Calu3 (cell line): Measurements from ENCODE around the gene SEPTIN12. TPM values are rescaled to one million over a fixed set of nuclear protein-coding genes. Genes with fewer than 3 reads are reported as not detected.

Experiments used
- BruUV-seq: library from RNA; stranded (reverse); fragments of 400-500 nt; replicated peaks from 2 replicates; lab custom pipeline; 2021; lab: Mats Ljungman, UMichigan
- CTCF ChIA-PET: fragments of 300-600 bp; sonication (Branson Sonifier 250); formaldehyde crosslinking; loops from one replicate; lab custom pipeline; 2022; ENCODE audit warnings: antibody characterized with exemption; lab: Charles Lee
- DNase-seq: peaks from one replicate; pipeline ENCODE4 v3.0.0; 2022
- H3K27ac Mint-ChIP-seq: one replicate; pipeline ENCODE4 v1.8.0; 2022; ENCODE audit warnings: mixed read lengths; ENCODE audit not compliant: unreplicated experiment
- H3K27me3 Mint-ChIP-seq: one replicate; pipeline ENCODE4 v1.8.0; 2022; ENCODE audit warnings: mixed read lengths; ENCODE audit not compliant: unreplicated experiment
- H3K36me3 Mint-ChIP-seq: one replicate; pipeline ENCODE4 v1.8.0; 2022; ENCODE audit warnings: mild to moderate bottlenecking, moderate library complexity, mixed read lengths; ENCODE audit not compliant: insufficient read depth, unreplicated experiment
- H3K4me1 Mint-ChIP-seq: one replicate; pipeline ENCODE4 v1.8.0; 2022; ENCODE audit warnings: mild to moderate bottlenecking, low read depth, mixed read lengths; ENCODE audit not compliant: unreplicated experiment
- H3K4me3 Mint-ChIP-seq: one replicate; pipeline ENCODE4 v1.8.0; 2022; ENCODE audit warnings: mild to moderate bottlenecking, low read depth, moderate library complexity, mixed read lengths; ENCODE audit not compliant: unreplicated experiment
- H3K9me3 Mint-ChIP-seq: one replicate; pipeline ENCODE4 v1.8.0; 2022; ENCODE audit warnings: low read depth, mixed read lengths; ENCODE audit not compliant: unreplicated experiment
- CTCF ChIP-seq: fragments of 200-600 bp; IDR thresholded peaks from one replicate; pipeline ENCODE4 v1.8.0; 2022; ENCODE audit warnings: antibody characterized with exemption; ENCODE audit not compliant: unreplicated experiment
- intact Hi-C: fragments of 100-400 bp; cut with micrococcal nuclease; formaldehyde crosslinking; loops from one replicate; pipeline ENCODE4 v1.10.0; 2022; ENCODE audit not compliant: unreplicated experiment
- total RNA-seq: library from RNA; stranded (reverse); gene quantifications from 2 replicates; pipeline ENCODE4 v1.2.3, GENCODE V29; 2022

The SEPTIN12 gene
- total RNA-seq, 1 experiment from 2014 or later: not detected

- Mint-ChIP-seq H3K27me3 (no peaks in the 10 kb centered on the region), H3K4me3 (peak overlapping the region; percentile 87), H3K27ac (peak overlapping the region; percentile 91), H3K4me1 (peaks cover 30% of the 10 kb centered on the region), H3K36me3 (peaks cover 41% of the 10 kb centered on the region), H3K9me3 (no peaks in the 10 kb centered on the region)
- no peak for DNase-seq
- CTCF ChIA-PET: interaction anchor here (0.9 kb wide), 1 partner anchor 35 kb away, joined by 4 read pairs; the partner anchor contains the start of genes ANKS3 and DNAAF8
- no peak for TF ChIP-seq CTCF
- intact Hi-C loops: no loop called here
- no TSS peak for BruUV-seq
Observed at GRCh38 chr16:4769306-4769638, 18.9 kb downstream of the SEPTIN12 start.

DNA sequence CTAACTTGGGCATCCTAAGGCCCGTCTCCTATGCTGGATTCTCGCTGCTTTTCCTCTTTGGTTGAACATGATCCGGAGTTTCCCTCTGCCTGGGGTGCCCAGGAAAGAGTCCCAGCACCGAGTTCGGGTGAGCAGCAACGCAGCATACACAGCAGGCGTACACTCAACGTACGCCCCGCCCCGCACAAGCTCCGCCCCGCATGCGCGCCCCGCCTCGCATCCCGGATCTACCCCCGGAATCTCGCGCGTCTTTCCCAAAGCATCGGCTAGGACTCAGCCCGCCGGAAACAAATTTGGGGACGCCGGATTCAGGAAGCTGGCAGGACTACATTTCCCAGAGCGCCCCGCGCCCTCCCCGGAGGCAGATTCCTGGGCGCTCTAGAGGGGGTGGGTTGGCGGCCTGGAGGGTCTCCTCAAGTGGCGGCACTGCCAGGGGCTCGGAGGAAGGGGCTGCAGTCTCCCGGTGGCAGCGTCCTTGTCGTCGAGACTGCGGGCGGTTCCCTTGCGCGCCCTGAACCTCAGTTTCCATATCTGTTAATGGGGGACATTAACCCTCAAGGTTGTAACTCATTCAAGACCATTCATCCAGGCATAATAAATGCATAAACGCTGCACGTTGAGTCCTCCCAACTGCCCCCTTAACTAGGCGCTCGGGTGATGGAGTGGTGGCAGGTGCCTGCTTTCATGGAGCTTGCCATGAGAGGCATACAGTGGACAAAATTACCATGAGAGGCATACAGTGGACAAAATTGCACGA is 19.4 kb downstream of the SEPTIN12 start:
- CTCF ChIA-PET: interaction anchor here (0.6 to 1.0 kb wide), 5 partner anchors 10 to 285 kb away, joined by 3 to 4 read pairs (median 3); partner anchors contain the start of genes ANKS3 and DNAAF8

GRCh38 chr16:4767872-4768548 is 20.1 kb downstream of the SEPTIN12 start:
- H3K27me3 Mint-ChIP-seq: no peaks in the 10 kb centered on the region
- H3K4me1 Mint-ChIP-seq: peaks cover 30% of the 10 kb centered on the region

More for the DNA sequence above, 19.4 kb downstream of the SEPTIN12 start:
- TF ChIP-seq CTCF: no peak
- Mint-ChIP-seq H3K36me3 (peaks cover 45% of the 10 kb centered on the region), H3K27ac (peak overlapping the region; percentile 91), H3K4me1 (peaks cover 30% of the 10 kb centered on the region), H3K27me3 (no peaks in the 10 kb centered on the region), H3K9me3 (no peaks in the 10 kb centered on the region), H3K4me3 (peak overlapping the region; percentile 87)
- intact Hi-C loops: no loop called here
- peak; percentile 99 for DNase-seq
- no TSS peak for BruUV-seq

More at GRCh38 chr16:4767872-4768548, 20.1 kb downstream of the SEPTIN12 start:
- CTCF ChIA-PET: interaction anchor here (0.6 to 1.1 kb wide), 6 partner anchors 9 to 285 kb away, joined by 3 to 4 read pairs (median 3); partner anchors contain the start of genes ANKS3 and DNAAF8
- no peak for TF ChIP-seq CTCF
- no TSS peak for BruUV-seq
- peaks cover 50% of the 10 kb centered on the region for H3K36me3 Mint-ChIP-seq
- DNase-seq: peak; percentile 52
- intact Hi-C loops: no loop called here
- peak overlapping the region; percentile 87 for H3K4me3 Mint-ChIP-seq
- H3K9me3 Mint-ChIP-seq: no peaks in the 10 kb centered on the region
- H3K27ac Mint-ChIP-seq: peak overlapping the region; percentile 91
